T-helper 2 cell (primary cell): ENCODE results near the gene FAM131A.

Source experiments
- DNase-seq, 5 experiments: peaks; one replicate each; pipeline versions ENCODE4 v3.0.0 to v3.0.0-alpha.2; 2012 to 2022

The FAM131A gene

GRCh38 chr3:184343200-184343876, 5.9 kb downstream of the FAM131A start:
- no peak for DNase-seq

DNA sequence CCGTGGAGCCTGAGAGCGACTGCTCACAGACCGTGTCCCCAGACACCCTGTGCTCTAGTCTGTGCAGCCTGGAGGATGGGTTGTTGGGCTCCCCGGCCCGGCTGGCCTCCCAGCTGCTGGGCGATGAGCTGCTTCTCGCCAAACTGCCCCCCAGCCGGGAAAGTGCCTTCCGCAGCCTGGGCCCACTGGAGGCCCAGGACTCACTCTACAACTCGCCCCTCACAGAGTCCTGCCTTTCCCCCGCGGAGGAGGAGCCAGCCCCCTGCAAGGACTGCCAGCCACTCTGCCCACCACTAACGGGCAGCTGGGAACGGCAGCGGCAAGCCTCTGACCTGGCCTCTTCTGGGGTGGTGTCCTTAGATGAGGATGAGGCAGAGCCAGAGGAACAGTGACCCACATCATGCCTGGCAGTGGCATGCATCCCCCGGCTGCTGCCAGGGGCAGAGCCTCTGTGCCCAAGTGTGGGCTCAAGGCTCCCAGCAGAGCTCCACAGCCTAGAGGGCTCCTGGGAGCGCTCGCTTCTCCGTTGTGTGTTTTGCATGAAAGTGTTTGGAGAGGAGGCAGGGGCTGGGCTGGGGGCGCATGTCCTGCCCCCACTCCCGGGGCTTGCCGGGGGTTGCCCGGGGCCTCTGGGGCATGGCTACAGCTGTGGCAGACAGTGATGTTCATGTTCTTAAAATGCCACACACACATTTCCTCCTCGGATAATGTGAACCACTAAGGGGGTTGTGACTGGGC, 7.3 kb downstream of the FAM131A start:
- no peak for DNase-seq

DNA sequence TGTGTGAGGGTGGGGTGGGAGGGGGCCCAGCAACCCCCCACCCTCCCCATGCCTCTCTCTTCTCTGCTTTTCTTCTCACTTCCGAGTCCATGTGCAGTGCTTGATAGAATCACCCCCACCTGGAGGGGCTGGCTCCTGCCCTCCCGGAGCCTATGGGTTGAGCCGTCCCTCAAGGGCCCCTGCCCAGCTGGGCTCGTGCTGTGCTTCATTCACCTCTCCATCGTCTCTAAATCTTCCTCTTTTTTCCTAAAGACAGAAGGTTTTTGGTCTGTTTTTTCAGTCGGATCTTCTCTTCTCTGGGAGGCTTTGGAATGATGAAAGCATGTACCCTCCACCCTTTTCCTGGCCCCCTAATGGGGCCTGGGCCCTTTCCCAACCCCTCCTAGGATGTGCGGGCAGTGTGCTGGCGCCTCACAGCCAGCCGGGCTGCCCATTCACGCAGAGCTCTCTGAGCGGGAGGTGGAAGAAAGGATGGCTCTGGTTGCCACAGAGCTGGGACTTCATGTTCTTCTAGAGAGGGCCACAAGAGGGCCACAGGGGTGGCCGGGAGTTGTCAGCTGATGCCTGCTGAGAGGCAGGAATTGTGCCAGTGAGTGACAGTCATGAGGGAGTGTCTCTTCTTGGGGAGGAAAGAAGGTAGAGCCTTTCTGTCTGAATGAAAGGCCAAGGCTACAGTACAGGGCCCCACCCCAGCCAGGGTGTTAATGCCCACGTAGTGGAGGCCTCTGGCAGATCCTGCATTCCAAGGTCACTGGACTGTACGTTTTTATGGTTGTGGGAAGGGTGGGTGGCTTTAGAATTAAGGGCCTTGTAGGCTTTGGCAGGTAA, 8.1 kb downstream of the FAM131A start:
- DNase-seq = peak in 1 of 5 experiments; percentile 30

DNA sequence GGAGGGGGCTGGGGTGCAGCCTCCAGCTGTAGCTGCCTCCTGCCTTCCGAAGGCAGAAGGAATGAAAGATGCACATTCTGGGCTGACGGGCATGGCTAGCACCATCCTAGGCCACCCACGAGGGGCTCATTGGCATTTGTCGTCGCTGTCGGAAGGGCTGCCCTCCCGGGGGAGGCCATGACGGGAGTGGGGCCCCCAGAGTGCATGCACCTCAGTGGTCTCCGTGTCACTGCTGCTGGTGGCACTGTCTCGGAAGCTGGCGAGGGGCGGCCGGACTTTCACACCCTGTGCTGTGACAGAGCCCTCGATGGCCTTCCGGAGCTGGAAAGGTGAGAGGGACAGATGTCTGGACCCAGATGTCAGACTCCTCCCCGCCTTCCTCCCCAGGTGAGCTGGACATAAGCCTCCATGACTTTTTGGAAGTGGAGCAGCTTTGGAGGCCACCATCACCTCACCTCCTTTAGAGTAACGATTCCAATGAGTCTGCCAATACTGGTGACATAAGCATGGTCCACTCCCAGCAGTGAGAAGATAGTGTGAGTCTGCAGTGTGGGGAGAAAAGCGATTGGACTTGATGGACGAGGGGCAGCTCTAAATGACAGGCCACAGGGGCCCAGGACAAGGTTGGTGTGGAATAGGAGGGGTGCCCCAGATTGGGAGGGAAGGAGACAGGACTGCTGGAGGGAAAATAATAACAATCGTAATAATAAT, 9.2 kb downstream of the FAM131A start:
- DNase-seq = no peak

DNA sequence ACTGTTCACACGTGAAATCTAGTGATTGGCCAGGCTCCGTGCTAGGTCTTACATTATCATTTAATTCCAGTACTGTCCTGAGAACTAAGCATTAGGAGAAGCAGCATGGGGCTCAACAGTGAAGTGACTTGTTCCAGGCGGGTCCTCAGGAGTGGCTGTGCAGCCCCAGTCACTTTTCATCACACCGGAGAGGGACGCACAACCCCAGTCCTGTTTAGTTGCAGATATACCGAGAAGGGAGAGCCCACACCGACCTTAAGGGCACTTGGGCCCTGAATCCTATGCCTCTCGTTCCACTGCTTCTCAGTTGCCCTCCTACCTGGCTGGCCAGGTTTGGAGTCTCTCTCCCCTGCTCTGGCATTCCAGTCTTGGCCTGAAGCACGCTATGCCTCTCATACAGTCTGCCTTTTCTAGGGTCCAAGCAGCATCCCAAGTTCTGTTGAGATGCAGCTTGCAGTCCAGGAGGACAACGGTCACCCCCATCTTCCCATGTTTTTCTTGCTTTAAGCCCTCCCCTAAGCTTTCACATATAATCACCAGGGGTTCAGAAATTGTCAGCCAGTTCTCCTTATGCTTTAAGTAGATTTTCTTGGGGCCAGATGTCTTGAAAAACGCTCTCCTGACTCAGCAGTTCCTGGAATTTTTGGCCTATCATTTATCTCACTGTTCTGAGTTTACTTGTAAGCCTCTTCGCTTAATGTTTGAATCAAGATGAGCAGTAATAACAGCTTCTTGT, 10.1 kb downstream of the FAM131A start:
- DNase-seq = no peak

DNA sequence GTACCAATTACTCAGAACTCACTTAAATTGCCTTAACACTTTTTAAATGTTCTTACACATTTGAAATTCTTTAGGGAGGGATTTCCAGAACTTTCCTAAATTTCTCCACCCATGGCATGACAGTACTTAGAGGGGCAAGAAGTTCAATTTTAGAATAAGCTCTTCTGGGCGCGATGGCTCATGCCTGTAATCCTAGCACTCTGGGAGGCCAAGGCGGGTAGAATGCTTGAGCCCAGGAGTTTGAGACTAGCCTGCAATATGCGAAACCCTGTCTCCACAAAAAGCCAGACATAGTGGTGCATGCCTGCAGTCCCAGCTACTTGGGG, 10.6 kb downstream of the FAM131A start:
- no peak for DNase-seq

GRCh38 chr3:184349563-184350470, 12.4 kb downstream of the FAM131A start:
- no peak for DNase-seq

- DNase-seq = no peak
These were observed 13.2 kb downstream of the FAM131A start for GRCh38 chr3:184350618-184351017.

- no peak for DNase-seq
These were observed 14.2 kb downstream of the FAM131A start for GRCh38 chr3:184351511-184352148.

- DNase-seq = no peak
These were observed 14.9 kb downstream of the FAM131A start for GRCh38 chr3:184352149-184352785.

DNA sequence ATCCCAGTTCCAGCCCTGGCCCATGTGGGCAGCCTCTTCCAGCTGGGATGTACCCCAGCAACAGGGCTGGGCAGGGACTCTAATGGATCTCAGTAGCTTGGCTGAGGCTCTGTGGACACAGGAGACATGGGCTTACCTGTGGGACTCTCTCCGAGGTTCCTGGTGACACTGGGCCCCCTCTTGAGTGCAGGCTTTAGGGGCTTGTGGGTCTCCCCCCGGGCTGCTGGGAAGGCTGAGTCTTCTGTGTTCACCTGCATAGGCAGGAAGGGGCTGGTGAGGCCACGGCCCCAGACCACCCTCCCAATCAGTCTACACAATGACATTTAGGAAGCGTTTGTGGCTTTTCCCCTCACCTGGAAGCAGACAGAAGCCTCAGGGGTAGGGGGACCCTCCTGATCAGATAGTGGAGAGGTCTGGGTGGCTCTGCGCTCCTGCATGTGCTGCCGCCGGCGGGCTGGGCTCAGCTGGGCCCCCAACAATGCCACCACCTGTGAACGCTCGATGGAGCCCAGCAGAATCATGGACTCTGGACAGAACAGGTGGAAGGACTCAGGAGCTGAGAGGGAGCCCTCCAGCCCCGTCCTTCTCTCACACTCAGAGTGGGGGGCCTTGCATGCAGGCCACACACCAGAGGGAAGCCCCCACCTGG, 15.6 kb downstream of the FAM131A start:
- DNase-seq = no peak

DNA sequence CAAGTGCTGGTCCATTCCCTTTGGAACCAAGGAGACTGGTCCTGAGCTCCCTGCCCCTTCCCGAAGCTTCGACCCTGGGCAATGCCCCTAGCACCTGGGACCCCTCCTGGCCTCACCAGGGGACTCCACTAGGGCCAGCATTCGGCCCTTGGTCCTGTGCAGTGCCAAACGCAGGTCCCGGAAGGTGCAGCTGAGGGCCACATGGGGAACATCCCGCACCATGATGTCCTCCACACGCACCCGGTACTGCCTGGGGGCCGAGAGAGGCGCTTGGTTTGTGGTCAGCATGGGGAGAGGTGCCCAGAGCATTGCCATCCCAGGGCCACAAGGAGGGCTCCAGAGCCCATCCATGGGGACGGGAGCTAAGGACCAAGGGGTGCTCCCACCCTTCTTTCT, 16.1 kb downstream of the FAM131A start:
- no peak for DNase-seq

DNA sequence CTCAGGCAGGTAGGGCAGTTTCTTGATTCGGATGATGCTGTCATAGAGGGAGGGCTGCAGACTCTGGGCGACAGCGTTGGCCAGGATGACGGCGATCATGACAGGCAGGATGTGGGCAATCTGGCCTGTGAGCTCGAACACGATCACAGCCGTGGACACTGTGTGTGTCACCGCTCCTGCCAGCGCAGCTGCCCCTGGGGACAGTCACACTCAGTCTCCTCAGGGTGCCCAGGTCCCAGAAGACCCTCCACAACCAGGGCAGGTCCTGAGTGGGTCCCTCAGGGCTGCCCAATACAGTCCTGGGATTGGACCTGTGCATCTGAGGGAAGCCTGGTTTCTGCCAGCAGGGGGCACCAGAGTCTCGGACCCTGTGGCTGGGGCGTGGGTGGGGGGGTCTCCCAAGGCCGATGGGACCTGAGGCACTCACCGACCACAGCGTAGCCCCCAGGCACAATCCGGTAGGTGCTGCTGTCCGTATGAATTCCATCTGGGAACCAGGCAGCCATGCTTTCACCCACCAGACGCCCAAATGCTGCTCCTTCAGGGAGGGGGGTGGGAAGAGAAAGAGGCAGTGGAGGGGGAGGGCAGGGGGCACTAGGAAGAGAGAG, 16.8 kb downstream of the FAM131A start:
- peak; percentile 27 to 70 (median 49) for DNase-seq

DNA sequence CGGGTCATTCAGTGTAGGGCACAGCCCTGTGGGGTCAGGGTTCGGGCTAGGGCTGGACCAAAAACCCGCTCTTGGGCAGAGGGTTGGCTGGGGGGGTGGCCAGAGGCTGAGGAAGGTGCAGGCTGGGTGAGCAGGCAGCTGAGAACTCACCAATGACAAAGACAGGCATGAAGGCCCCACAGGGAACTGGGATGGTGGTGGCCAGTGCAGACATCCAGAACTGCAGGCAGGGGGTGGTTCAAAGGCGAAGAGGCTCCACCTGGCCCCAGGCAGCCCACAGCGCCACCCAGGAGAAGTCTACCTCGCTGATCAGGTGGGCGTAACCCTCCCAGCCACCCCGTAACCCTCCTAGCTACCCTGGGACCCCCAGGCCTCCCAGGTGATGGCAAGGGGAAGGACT, 17.4 kb downstream of the FAM131A start:
- DNase-seq = no peak

DNA sequence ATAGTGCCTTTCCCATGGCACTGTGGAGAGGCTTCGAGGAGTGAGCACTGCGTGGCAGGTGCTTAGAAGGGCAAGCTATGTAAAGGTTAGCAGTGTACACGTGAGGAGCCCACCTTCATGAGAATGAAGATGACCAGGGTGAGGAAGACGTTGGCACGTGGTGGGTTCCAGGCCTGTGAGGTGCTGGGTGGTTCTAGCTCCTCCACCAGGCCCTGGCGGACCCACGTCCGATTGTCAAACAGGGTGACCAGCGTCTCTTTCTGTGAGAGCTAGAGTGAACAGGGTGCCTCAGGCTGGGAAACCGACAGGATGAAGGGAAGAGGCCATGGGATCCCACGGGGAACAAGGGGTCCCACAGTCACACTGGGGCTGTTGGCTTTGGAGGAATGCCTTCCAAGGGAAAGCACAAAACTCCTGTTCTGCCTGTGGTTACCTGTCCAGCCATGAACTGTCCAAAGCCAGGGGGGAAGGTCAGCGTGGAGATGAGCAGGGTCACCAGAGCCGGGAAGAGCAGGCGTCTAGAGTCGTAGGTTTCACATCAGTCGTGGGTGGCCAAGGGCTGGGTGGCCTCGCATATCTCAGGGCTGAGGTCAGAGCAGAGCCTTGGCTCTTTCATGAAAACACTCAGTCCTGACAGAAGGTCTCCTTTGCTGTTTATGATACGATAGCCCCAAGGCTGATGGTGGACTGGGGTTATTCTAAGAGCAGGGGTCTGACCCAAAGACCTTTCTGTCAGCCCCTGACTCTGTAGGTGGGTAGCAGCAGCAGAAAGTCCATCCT, 18.1 kb downstream of the FAM131A start:
- DNase-seq = no peak

DNA sequence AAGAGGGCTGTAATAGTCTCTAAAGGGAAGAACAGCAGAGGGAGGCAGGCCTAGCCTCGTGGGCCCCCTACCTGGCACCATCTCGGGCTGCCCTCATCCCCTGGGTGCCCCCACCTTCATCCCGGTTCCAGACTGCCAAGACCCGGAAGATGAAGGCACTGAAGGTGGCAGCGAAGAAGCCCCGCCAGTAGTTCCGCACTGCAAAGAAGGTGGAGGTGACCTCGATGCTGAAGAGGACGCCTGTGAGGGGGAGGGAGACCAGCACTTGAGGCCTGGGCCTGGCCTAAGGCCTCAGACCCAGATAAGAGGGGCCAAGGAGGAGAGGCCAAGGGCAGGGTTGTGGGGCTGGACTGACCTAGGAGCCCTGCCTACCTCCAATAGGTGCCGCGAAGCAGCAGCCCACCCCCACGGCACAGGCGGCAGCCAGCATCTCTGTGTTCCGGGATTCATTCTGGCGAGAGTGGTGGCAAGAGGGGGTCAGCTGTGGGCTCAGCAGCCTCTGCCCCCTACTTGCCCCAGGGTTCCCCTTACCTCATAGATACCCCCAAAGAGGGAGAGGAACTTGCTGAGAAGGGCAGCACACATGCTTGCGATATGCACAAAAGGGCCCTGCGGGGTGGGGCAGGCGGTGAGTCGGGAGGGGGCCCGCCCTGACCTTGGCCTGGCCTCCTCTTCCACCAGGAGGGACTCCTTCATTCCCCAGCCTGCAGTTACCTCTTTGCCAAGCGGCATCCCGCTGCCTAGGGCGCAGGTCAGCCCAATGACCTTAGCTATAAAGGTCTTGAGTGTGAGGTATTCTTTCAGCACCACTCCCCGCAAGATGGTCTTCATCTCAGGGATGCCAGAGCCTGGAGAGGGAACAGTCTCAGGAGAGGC, 20.1 kb downstream of the FAM131A start:
- DNase-seq = no peak

DNA sequence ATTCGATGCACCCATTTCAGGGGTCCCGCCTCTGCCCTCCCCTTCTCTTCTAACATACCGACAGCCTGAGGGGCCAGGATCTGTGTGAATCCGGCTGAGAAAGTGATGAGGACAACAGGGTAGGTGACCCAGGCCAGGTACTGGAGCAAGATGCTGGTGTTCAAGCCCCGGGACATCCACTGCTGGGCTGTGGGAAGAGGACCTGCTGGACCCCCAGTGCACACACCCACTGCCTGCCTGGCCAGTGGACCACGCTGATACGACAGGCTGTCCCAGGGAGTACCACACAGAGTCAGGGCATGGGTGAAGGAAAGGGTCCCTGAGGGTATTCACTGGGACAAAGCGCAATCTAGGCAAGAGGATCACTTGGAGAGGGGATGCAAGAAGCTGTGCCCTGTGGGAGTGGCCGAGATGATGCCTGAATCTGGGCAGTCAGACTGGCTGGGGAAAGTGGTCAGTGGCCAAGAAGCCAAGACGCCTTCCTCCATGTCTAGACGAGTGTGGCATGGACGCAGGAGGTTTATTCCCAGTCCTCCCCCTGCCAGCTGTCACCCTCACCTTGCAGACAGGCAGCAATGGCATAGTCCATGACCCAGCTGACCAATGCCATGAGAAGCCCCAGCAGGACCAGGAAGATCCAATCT, 20.8 kb downstream of the FAM131A start:
- DNase-seq = no peak
